NCI-H748 treated with DMSO at 0.1 percent for 48 hours (cell line): Measurements from ENCODE around the gene MRPL32.
A peak's percentile ranks its signal among the peaks of the same experiment; 100 is the strongest.

Experiments
- DNase-seq: peaks from one replicate; lab custom pipeline; 2025; lab: John Stamatoyannopoulos, UW

The MRPL32 gene

DNA sequence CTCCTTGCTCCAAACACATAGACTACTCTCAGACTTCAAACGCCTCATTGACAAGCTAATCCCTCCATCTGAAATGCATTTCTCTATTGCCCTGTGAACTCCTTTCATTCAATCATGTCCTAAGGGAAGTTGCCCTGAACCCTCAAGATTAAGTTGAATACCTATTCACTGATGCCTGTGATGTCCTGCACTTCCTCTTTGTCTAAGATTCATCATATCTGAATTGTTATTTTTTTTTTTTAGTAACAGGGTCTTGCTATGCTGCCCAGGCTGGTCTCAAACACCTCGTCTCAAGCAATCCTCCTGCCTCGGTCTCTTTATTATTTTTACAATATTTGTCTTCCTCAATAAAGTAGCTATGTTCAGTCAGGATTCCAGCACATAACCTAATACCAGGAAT, 3.4 kb upstream of the MRPL32 start:
- no peak for DNase-seq

DNA sequence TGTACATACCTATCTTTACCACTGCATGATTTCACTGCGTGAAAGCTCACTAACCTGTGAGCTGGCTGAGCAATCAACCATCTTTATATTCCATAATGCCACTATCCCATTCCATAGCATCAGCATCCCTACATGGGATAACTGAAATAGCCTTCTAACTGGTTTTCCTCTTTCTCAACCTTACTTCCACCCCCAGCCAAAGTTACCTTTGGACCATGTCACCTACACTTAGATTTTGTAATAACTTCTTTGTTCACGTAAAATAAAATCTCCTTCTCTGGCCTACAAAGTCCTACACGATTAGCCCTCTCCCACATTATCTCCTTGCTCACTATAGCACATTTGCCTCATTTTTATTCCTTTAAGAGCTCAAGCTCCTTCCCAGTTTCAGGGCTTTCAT, 2.7 kb upstream of the MRPL32 start:
- DNase-seq: no peak

DNA sequence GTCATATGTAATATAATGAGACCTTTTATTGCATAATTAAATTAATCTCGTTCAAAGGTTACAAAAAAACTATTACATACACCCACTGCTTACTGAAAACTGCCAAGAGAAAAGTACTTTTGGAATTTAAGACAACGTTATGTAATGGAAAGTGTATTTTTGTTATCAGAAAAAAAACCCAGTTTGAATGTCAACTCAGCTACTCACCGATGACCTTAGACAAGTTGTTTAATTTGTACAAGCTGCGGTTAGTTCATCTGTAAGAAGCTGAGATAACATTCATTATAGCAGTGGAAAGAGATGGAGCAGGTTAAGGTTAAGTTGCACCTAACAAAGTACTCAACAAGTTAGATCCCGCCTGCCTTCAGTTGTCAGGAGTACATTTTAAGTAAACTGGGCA, 1.3 kb upstream of the MRPL32 start:
- DNase-seq: no peak

DNA sequence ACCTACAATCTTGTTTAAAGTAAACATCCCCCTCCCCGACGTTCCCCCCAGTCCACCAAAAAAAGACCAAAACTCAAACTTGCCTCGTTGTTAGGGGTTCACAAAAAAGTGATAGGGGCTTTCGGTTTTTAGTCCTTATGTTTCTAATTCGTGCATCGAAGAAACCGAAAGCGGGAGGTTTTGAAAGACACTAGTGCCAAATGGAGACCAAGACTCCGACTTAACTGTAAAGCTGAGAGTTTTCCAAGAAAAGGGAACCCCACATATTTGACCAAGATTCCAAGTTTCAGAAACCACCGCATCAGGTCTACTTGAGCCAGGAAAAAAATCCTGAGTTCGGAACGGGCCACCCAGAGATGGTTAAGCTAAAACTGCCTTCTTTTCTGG, 736 bp upstream of the MRPL32 start:
- no peak for DNase-seq

DNA sequence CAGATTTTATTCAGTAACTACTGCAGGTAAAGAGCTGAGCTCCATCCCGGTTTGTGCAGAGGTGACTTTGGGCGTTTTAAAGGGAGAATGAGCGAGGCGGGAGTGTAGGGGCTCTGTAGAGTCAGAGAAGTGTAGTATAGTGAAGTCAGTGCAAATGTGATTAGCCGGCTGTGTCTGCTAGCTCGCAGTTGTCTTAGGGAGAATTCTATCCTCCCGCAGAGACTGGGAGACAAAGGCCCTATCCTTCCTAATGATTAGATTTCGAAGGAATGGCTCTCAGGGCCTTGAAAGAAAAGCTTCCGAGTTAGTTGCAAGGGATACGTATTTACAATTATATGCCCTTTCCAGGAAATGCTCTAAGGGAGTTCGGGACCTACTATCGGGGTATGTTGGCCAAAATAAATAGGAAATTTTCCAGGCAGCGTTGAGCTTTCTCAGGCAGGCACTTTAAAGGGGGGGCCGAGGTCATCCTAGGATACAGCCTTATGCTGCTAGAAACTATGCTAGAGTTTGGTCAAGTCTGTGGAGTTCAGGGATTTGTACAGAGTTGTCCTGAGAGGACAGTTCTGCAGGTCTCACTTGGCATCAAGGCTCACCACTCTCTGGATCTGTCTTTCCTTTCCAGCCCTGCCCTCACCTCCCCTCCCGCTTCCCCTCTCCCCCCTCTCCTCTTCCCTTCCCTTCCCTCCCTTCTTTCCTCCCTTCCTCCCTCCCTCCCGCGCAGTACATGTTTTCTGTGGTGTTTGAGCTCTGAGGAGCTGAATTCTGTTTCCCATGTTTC, 825 bp downstream of the MRPL32 start:
- peak; percentile 4 for DNase-seq

DNA sequence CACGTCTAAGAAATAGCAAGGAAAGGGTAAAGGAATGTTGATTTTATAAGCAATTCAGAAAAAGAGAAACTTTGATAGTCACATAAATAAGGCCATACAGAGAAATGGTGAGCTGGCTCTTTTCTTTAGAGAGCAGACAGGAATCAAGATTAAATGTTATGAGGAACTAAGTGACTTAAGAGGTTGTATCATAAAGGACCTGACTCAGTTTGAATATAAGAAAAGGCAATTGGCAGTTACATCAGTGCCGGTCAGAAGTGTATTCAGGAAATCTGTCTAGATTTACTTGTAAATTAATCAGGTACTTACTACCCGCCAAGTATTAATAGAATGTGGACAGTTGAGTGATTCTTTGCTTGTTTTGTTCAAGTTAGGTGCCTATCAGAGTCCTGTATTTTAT, 2.1 kb downstream of the MRPL32 start:
- no peak for DNase-seq

DNA sequence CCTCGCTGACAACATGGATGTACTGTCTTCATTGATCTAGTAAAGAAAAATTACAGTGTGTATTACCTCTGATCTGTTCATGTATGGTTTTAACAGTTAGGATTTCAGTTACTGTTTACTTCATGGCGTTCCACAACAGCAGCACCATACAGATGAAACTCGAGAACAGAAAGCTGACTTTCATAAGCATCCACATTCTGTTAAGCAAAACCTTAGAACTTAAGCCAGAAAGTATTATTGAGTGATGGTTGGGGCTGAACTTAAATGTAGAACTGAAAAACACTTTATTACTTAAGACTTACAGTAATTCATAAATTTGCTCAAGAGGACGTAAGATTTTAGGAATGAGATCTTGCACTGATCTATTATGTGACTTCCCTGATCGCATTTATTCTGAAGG, 3.7 kb downstream of the MRPL32 start:
- DNase-seq: no peak

DNA sequence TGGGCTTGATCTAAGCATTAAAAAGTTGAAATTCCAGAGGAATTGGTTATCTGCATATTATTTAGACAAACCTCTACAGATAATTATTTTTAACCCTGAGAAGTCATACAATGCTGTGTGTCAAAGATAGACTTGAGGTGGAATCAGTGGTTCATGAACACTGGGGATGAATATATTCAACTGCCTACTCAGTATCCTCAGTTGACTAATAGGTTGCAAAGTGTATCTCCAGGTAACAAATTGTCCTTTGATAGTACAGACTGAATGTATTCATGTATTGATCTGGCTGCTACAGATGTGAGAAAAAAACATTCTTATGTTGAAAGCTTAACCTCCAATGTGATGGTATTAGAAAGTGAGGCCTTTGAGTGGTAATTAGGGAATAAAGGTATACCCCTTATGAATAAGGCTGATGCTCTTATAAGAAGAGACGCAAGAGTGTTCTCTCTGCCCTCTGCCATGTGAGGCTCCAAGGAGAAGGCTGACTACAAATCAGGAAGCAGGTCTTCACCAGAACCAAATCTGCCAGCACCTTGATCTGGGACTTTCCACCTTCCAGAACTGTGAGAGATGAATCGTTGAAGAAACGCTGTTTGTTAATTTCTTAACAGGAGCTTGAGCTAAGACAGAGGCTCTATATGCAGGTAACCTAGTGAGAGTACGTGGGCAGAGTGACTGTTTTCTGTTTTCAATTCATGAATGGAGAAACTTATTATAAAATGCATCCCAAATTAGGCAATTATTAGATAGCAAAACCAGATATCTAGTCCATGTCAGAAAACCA, 7.5 kb downstream of the MRPL32 start:
- DNase-seq: no peak

DNA sequence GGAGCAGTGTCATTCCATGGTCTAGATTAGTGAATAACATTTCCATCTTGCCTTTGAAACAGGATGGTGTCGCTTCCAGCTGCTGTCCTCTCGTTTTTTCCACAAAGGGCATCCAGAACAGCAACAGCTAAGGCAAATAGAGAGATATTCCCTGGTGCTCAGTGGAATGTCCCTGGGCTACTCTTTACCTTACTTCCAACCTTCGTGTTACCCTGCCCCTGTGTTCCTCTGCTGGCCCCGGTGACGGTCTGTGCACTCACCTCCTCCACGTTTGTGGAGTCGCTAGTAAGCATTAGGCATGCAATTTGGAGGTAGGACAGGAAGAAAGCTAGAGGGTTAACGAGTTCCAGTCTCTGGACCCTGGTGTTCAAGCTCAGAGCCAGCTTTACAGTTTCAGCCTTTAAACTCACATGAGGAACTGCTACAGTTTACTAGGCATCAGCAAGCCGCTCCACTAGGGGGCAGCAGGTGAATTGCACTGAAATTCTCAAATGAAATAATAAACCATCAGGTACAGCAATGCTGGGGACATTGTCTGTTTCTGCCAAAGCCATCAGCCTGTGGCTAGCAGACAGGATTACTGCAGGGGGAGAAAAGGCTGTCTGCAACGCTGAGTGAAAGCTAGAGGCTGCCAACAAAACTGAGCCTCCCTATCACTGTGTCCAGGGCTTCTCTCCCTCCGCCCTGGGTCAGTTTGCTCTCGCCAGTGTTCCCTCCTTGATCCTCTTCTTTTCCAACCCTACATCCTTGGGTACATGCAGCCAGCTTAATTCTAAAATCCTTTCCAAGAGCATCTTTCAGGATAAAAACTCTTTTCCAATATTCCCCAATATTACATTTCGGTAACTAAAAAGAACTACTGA, 9.0 kb downstream of the MRPL32 start:
- DNase-seq: peak; percentile 76

DNA sequence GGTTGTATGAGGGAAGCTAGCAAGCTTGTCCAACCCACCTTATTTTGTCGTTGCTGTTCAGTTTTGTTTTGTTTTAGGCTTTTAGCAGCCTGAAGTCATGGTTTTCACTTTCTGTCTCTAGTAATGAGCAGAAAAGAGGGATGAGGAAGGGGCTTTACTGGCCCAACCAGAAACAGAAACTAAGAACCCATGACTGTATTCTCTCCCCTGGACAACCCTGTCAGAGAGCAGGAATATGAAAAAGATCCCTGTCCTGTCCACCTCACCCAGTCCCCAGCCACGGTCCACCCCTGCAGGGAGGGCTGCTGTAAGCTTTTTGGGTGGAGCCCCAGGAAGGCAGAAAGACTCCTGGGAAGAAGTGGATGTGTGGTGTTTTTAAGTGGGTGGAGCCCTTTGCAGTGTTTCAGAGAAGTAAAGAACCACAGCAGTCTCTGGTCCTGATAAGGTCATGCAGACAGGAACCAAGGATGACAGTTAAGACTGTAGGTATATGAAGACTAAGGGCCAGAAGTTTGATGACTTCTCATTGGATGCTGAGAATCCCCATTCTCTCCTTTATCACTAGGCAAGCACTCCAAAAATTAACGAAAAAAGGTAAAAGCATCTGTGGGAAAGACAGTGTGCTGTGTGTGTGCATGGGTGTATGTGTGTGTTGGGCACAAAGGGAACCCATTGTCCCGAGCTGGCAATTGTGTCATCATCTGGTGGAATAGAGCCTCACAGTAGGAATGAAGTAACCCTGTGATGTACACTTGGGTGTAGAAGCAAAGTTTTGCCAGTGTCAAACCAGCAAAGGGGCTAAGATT, 13.8 kb downstream of the MRPL32 start:
- DNase-seq: no peak

DNA sequence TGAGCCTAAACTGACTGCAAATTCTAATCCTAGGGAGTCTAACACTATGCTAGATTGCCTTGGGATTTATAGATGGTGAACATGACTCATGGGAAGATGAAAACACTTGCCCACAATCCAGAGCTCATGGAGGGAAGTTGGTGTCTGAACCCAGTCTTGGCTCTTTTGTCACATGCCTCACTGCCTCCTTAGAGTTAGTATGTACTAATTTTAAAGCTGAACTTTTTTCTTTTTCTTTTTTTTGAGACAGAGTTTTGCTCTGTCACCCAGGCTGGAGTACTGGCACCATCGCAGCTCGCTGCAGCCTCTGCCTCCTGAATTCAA, 14.4 kb downstream of the MRPL32 start:
- DNase-seq: no peak

DNA sequence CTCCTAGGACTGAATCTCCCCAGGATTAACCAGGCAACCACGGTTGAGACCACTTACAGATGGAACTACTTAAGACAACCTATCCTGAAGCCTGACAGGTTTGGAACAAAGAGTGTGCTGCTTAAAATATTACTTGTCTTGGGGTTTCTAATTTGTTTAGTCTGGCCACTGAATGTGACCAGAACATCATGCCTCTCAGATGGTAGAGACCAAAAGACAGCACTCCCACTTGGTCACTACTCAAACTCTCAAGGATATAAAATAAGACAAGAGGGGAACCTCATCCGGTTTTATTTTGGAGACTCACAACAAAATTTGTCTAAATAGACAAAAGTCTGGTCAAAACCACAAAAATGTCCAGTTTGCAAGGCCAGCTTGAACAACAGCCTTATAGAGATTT, 15.3 kb downstream of the MRPL32 start:
- DNase-seq: no peak

DNA sequence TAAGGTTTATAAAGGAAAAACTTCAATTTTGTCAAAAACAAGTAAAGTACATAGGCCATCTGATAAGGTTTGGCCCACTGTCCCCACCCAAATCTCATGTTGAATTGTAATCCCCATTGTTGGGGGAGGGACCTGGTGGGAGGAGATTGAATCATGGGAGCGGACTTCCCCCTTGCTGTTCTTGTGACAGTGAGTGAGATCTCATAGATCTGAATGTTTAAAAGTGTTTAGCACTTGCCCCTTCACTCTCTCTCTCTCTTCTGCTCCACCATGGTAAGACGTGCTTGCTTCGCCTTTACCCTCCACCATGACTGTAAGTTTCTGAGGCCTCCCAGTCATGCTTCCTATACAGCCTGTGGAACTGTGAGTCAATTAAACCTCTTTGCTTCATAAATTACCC, 18.2 kb downstream of the MRPL32 start:
- DNase-seq: no peak

DNA sequence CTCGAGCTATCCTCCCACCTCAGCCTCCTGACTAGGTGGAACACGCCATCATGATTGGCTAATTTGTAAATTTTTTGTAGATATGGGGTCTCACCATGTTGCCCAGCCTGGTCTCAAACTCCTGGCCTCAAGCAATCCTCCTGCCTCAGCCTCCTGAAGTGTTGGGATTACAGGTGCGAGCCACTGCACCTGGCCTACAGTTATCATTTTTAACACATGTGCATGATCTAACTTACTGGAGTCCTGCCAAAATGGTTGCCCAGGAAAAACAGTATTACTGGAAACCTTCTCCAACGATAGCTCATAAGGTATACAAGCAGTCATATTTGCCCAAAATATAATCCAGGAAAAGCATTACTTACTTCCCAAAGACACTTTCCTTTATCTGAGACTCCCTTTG, 20.2 kb downstream of the MRPL32 start:
- no peak for DNase-seq

DNA sequence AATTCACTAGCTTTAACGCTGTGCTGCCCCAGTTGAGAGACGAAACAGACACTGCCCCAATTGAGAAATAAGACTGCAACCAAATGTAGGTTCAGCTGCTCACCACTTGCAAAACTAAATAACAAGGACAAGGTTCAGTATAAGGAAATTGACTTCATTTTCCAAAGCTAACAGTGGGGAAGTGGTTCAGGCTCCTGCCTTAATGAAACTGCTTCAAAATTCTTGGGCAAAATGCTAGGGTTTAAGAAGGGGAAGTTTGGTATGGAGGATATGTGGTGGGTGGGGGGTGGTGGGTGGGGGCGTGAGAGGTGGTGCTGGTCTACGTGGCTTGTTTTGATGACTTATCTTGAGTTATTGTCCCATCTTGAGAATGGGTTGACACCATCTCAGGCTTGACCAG, 21.8 kb downstream of the MRPL32 start:
- no peak for DNase-seq

DNA sequence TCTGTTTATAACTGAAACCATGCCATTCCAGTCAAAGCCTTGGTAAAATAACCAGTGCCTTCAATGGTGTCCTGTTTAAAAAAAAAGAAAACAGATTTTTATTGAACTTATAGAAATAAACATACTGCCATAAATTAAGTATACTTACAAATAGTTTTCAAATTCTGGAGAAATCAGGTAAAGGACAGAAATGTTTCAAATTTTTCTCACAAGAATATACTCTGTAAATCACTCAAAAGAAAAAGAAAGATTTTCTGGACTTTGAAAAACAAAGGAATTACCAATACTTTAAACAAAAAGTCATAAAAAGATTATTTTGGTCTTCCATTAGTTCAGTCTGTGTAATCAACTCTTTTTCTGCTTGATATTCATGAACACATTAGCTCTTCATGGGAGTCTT, 23.9 kb downstream of the MRPL32 start:
- DNase-seq: no peak

DNA sequence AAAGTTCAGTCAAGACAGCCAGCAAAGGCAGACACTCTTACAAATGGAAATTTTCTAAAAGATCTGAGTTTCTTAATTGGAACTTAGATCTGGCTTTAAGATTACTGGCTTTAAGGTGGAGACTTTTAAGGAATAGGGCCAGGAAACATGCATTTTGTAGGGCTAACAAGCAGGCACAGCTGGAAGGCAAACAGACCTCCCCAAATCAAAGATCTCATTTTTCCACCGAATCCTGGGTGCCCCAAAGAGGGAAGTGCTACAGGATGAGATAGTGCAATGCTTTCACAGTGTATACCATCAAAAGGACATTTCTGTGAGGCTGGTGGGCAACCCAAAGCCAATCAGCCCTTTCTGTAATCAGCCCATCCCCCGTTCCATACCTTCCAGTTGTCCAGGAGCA, 27.4 kb downstream of the MRPL32 start:
- no peak for DNase-seq

DNA sequence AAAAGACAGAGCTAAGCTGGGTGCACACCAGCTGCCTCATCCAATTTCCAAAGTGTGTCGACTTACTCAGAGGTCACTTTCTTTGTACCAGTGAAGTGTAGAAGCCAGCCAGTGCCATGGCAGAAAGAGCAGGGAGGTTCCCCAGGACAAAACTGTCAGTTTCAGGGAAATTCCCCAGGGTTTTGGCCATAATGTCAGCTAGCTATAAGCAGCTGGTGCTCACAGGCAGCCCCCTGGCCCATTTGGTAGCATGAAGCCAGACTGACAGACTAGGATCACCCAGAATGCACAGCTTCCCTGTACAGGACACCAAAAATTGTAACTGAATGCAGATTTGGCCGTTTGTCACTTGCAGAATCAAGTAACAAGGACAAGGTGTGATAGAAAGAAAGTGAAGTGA, 28.6 kb downstream of the MRPL32 start:
- no peak for DNase-seq

DNA sequence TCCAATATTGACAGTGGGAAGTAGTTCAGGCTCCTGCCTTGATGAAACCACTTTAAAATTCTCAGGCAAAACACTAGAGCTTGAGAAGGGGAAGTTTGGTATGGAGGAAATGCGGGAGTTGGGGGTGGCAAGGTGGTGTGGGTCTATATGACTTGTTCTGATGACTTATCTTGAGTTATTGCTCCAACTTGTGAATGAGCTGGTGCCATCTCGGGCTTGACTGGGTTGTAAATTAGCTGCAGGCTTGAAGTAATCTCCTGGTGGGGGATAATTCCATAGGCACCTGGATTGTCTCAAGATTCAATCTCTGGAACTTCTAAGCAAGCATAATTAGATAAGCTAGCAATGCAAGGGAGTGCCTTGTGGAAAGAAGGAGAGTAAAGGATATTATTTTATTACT, 29.0 kb downstream of the MRPL32 start:
- DNase-seq: no peak

DNA sequence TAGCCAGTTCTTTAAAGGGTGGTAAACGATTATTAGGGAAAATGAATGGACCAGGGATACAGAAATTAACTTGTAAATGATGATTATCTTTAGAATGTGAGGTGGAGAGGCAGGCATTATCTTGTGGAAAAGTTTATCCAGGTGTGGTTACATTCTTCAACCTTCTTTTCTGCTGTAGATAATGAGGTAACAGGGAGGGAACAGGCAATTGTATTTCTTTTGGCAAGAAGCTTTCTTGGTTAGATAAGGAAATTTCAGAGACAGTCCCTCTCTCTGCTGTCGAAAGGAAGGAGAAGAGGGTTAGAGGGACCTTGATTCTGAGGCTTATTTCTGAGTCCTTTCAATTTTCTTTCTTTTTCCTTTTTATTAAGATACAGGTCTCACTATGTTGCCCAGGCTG, 32.1 kb downstream of the MRPL32 start:
- no peak for DNase-seq

DNA sequence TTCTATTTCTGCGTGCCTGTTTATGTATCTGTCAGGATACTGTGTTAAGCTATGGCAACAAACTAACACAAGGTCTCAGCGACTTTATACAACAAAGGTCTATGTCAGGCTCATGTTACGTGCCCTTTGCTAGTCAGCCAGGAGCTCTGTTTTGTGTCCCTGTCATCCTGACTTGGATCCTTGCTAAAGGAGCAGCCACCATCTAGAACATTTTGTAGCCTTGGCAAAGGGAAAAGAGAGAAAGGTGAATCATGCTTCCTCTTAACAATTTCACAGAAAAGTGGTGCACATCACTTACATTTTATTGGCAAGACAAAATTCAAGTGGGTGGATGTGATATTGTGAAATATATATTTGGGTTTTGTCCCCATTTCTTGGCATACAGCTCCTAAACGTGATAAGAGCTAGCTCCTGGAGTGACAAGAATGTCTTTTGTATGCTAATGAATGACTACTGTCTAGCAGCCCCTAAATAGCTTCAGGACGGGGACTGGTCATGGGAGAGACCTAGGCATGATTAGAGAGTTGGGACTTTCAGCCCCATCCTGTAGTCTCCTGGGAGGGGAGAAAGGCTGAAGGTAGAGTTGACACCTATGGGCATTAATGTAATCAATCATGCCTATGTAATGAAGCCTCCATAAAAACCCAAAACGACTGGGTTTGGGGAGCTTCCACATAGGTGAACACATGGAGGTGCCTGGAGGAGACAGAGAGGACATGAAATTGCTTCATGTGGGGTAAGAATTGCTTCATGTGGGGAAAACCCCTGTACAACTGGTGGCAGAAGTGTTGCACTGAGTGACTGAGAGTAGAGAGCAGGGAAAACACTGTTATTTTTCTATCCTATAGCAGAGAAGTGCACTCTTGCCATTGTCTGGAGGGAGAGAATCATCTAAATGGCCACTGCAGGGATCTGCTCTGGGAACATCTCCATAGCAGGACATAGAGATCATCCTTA, 33.0 kb downstream of the MRPL32 start:
- no peak for DNase-seq
